Cerebellar nuclear complex (tissue), 1 donor: Measurements from ENCODE around the gene RBM10.
"Not testable (repeated sequence)": the region's sequence is repeated elsewhere in the genome, so short reads cannot be mapped to it uniquely, and the experiment has no call there.

Experiments
- DNase-seq, 2 experiments: peaks; one replicate each; lab custom pipeline; 2025; lab: John Stamatoyannopoulos, UW

RBM10 gene, protein sequence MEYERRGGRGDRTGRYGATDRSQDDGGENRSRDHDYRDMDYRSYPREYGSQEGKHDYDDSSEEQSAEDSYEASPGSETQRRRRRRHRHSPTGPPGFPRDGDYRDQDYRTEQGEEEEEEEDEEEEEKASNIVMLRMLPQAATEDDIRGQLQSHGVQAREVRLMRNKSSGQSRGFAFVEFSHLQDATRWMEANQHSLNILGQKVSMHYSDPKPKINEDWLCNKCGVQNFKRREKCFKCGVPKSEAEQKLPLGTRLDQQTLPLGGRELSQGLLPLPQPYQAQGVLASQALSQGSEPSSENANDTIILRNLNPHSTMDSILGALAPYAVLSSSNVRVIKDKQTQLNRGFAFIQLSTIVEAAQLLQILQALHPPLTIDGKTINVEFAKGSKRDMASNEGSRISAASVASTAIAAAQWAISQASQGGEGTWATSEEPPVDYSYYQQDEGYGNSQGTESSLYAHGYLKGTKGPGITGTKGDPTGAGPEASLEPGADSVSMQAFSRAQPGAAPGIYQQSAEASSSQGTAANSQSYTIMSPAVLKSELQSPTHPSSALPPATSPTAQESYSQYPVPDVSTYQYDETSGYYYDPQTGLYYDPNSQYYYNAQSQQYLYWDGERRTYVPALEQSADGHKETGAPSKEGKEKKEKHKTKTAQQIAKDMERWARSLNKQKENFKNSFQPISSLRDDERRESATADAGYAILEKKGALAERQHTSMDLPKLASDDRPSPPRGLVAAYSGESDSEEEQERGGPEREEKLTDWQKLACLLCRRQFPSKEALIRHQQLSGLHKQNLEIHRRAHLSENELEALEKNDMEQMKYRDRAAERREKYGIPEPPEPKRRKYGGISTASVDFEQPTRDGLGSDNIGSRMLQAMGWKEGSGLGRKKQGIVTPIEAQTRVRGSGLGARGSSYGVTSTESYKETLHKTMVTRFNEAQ

DNA sequence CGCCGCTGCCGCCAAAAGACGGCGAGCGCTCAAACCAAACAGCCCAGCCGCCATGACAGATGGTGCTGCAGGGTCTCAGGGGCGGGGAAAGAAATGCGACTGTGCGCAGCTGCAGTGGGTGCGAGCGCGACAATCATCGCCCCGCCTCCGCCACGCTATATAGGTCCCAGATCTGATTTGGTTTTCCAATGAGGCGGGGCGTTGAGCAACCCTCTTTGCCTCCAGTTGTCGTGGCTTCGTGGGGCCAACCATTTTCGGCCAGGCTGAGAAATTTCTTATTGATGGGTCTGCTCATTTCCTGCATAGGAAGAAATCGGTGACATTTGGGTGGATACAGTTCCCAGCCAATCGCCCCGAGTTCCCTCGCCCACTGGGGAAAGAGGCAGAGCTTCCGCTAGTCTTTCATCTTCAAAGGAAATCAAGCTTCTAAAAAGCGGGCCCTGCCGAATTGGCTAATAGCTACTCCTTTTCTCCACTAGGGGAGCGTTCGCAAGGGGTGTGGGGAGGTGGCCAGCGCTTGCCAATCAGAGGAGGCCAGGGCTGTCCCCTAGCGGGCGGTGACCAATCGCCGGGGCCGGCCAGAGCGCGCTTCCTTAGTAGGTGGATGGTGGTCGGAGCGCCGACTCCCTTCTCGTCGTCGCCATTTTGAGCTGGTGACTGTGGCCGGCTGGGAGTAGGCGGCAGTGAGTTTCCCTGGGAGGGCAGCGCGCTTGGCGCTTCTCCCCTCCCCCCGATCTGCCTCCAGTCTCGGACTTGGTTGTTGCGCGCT, at the start of gene RBM10, which contains the start of gene NDUFB11:
Gene RBM10 (plus strand): TSS at position 596 of the 769 bp plus-strand sequence. CDS start 2,261 bp downstream, outside the sequence.
Gene NDUFB11 (minus strand): TSS at position 77 of the 769 bp plus-strand sequence. CDS start 23 bp downstream, at position 54.
- peak; percentile 51 to 60 for DNase-seq

DNA sequence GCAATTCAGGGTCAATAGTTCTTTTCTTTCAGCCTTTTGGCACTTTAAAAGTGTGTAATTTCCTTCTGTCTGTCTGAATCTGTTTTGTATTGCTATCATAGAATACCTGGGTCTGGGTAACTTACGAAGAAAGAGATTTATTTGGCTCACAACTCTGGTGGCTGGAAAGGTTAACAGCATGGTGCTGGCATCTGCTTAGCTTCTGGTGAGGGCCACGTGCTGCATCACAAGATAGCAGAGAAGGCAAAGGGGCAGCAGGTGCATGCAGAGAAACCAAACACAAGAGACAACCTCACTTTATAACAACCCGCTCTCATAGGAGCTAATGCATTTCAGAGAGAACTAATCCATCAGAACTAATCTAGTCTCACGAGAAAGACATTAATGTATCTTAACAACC, 48.0 kb upstream of the RBM10 start:
- no peak for DNase-seq

DNA sequence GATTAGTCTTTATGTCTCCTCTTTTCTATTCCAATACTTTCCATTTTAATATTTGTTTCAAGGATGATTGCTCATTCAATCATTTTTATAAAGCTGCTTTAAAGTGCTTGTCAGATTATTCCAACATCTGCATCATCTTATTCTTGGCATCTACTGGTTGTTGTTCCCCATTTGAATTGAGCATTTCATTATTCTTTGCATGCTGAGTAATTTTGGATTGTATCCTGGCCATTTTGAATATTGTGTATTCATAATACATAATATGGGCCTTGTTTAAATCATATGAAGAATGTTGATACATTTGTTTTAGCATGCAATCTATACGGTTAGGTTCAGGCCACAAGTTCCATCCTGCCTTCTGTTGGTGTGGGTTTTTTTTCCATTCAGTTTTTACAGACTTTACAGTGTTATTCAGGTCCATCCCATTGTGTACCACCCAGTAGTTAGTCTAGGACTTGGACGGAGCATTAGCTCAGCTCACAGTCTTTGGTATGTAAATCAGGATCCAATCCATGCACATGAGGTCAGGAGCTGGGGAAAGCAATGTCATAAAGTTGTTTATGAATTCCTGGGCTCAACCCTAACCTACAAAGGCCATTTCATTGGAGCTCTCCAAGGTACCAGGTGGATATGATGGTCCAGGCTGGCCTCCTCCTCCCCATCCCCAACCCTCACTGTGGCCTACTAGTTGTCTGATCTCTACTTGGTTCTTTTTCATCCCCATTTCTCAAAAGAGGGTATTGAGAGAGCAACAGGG, 46.5 kb upstream of the RBM10 start:
- DNase-seq, result no peak

DNA sequence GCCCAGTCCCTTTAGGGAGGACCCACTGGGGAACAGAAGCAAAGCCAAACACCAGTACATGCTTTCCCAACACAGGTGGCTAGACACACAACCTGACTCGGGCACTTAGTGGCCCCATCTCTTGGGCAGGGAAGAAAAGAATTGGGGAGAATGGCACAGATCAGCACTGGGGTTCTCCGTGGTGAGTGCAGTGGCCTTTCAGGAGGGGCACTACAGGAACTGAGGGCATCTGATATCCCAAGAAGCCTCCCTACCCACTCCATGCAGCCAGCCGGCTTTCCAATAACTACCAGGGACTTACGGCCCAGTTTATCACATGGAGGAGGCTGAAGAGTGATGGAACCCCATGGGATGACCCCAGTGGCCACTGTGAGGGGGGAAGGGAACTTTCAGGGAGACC, 43.8 kb upstream of the RBM10 start:
- no peak for DNase-seq

DNA sequence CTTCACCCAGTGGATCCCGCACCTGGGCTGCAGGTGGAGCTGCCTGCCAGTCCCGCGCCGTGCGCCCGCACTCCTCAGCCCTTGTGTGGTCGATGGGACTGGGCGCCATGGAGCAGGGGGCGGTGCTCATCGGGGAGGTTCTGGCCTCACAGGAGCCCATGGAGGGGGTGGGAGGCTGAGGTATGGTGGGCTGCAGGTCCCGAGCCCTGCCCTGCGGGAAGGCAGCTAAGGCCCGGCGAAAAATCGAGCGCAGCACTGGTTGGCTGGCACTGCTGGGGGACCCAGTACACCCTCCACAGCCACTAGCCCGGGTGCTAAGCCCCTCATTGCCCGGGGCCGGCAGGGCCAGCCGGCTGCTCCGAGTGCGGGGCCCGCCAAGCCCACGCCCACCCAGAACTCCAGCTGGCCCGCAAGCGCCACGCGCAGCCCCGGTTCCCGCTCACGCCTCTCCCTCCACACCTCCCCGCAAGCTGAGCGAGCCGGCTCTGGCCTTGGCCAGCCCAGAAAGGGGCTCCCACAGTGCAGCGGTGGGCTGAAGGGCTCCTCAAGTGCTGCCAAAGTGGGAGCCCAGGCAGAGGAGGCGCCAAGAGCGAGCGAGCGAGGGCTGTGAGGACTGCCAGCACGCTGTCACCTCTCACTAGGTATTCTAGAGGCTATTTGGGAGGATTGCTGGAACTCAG, 33.9 kb upstream of the RBM10 start:
- not testable (repeated sequence) for DNase-seq

DNA sequence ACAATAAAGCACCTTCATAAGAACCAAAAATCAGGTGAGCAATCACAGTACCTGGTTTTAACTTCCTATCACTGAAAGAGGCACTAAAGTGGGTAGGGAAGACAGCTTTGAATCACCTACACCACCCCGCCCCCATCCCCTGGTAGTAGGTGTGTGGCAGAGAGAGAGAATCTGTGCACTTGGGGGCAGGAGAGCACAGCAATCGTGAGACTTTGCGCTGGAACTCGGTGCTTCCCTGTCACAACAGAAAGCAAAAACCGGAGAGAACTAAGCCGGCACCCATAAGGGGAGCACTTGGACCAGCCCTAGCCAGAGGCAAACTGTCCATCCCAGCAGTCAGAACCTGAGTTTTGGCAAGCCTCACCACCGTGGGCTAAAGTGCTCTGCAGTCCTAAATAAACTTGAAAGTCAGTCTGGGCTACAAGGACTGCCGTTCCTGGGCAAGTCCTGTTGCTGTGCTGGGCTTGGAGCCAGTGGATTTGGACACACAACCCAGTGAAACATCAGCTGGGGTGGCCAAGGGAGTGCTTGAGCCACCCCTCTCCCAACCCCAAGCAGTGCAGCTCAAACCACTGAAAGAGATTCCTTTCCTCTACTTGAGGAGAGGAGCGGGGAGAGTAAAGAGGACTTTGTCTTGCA, 32.6 kb upstream of the RBM10 start:
- no peak for DNase-seq

DNA sequence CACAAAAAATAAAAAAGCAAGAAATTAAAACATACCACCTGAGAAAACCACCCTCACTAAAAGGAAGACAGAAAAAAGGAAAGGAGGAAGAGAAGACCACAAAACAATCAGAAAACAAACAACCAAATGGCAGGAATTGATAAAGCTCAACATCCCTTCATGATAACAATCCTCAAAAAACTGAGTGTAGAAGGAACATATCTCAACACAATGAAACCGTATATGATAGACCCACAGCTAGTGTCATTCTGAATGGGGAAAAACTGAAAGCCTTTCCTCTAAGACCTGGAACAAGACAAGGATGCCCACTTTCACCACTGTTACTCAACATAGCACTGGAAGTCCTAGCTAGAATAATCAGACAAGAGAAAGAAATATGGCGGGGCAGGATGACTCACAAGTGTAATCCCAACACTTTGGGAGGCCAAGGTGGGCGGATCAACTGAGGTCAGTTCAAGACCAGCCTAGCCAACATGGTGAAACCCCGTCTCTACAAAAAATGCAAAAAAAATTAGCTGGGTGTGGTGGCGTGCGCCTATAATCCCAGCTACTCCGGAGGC, 28.4 kb upstream of the RBM10 start:
- not testable (repeated sequence) for DNase-seq

DNA sequence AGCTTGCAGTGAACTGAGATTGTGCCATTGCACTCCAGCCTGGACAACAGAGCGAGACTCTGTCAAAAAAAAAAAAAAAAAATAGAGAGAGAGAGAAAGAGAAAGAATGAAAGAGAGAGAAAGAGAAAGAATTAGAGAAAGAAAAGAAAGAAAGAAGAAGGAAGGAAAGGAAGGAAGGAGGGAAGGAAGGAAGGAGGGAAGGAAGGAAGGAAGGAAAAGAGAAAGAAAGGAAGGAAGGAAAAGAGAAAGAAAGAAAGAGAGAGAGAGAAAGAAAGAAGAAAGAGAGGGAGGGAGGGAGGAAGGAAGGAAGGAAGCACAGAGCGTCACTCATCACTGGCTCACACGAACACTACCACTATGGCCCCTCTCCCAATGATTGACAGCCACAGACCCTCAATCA, 20.6 kb upstream of the RBM10 start:
- DNase-seq, result not testable (repeated sequence)

DNA sequence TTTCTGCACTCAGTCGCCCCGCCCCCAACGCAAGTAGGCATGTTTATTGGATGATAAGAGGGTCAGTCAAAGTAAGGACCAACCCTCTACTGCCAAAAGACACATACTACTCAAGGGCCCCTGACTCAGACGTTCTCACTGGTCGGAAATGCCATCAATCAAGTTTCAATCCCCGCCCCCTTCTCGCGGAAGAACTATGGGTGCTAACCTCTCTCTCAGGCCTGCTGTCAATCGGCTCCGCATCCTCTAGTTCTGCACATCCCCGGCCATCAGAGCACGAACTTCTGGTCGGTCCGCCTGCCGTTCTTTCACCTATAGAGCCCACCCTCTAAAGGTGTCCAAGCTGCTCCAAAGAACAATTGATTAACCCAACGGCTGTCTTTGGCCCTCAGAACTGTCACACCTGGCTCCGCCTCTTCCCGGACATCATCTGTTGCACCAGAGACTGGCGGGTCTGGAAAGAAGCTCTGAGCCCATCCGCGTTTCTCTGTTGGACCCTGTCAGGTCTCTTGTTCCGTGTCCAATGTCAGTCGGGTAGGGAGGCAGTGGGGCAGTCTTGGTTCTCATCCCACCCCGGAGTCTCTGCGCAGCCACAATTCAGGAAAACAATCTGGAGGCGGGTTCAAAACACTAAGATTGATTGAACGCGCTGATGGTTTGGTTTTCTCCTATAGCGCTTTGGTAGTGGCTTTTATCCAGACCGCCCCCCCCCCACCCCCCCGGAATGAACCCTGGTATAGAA, 15.7 kb upstream of the RBM10 start:
- peak; percentile 63 to 72 for DNase-seq

DNA sequence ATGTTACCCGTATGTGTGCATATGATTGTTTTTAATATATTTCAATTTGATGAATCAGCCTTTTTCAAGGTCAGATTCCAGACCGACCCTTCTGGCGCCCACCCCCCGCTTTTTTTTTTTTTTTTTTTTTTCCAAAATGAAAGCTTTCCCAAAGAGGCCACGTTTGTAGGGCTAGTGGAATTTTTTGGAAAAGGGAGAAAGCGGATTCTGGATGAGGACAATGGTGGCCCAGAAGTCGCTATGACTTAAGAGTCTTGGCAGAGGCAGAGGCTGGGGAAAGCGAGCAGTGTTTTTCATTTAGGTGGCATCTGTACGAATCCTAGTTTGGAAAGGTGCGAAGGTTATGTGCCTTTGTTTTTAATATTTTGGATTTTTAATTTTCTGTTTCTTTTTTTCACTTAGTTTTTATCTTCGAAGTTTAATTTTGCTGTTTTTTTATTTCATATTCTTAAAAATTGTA, 15.1 kb upstream of the RBM10 start:
- no peak for DNase-seq

DNA sequence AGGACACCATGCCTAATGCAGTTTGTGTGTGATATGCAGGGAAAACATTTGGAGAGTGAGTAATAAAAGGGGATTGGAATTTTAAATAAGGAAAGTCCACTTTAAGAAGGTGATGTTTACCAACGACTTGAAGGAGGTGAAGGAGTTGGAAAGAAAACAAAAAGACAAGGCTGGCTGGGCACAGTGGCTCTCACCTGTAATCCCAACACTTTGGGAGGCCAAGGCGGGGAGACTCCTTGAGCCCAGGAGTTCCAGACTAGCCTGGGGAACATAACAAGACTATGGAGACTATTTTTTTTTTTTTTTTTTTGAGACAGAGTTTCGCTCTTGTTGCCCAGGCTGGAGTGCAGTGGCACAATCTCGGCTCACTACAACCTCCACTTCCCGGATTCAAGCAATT, 11.5 kb upstream of the RBM10 start:
- no peak for DNase-seq

DNA sequence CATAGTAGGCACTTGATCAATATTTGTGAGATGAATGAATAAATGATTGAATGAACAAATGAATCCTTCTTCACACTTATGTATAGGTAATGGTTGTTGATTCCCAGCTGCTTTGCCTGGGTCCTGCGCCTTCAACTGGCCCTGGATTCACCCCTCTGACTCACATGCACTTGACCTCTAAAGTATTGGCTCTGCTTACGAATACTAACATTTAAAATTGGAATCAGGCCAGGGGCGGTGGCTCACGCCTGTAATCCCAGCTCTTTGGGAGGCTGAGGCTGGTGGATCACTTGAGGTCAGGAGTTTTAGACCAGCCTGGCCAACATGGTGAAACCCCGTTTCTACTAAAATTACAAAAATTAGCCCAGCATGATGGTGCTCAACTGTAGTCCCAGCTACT, 9.4 kb upstream of the RBM10 start:
- DNase-seq, result not testable (repeated sequence)

DNA sequence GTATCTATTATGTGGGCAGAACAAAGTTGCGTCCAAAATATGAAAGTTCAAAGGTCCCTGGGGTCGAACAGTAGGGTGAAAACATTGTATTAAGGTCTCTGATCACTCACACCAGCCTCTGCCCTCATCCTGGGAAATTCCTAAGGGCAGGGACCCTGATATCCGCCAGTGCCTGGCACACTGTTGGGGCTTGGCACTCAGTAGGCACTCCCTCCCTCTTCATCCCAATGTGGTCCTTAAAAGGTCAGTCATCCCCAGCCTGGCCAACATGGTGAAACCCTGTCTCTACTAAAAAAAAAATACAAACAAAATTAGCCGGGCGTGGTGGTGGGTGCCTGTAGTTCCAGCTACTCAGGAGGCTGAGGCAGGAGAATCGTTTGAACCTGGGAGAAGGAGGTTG, 6.8 kb upstream of the RBM10 start:
- DNase-seq, result no peak

DNA sequence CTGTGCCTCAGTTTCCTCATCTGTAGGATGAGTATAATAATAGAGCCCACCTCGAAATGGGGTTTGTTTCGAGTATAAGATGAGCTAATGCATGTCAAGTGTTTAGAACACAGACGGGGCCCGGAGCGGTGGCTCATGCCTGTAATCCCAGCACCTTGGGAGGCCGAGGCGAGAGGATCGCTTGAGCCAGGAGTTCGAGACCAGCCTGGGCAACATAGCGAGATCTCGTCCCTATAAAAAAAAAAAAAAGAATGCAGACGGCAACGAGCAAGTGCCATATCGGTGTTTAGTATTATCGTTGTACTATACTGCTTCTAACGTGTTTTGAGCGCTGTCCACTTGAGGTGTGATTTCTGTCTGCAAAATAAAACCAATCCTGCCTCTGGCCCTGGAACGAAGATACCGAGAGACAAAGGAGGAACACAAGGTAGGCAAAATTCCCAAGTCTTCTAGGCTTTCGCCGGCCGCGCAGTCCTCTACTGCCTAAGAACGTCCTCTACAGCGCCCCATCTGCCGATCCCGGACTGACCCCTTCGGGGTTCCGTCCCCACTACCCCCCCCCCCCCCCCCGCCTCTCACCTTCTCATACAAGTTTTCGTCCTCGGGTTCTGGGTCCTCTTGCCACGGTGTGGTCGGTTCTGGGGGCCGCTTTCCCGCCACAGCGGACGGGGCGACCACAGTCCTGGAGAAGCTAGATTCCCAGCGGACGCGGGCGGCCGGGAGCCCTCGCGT, 961 bp upstream of the RBM10 start:
- DNase-seq, result no peak

DNA sequence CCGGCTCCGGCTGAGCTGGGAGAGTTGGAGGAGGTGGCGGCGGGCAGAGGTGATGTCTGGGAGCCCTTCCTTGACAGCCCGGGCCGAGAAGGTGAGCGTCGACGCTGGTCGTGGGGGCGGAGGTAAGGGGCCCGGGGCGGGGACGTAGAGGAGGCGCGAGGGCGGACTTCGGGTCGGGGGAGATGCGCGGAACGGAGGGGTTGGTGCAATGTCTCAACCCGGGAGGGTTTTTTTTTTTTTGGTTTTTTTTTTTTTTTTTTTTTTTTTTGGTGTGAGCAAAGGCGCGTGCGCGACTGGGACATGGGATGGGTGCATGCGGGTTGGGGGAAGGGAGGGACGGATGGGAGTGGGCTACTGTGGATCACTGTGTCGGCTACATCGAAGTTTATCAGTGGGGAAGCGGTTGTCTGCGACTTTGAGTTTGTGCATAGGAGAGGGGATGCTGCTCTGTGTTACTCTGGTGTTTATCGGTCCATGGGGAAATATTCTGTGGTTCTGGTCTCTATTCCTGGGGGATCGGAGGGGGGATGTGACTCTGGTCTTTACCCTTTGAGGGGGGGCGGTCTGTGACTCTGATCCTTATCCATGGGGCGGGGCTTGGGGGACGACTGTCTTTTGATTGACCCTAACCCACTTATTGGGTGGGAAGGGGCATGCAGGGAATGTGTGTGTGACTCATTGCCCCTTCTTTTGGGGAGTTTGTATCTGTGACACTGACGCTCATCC, 537 bp downstream of the RBM10 start:
- no peak for DNase-seq

DNA sequence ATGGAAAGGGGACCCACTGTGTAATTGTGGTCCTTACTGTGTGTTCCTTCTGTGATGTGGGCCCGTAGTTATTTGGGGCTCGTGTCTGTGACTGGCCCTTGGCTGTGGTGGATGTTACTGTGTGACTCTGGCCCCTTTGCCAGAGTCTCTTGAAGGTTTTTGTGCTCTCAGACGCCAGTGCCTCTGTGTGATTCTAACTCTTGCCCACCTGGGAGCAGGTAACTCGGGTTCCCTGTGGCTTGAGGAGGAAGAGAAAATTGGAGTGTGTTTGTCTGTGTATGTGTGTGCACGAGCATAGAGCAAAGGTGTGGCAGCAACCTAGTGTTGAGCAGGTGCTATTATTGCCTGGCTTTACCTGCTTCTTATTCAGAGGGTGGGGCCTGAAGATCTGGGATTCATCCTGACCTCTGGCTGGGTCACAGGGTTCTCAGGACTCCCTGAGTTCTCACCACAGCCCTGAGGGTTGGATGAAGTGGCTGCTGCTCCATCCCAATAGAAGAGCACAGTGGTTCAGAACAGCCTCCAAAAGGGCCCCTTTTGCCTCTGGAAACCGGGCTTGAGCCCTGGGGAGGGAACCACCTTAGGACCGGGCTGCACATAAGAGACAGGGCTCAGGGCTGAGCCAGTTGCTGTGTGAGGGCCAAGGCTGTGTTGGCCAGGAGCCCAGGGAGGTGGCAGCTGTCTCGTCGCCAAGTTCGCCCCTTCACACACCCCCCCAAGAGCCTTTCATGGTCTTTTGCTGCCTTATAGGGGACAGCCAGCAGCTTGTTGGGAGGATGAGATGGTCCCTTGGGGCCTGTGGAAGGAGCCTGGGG, 1.3 kb downstream of the RBM10 start:
- no peak for DNase-seq
